ENCODE data around the gene NPFF. TPM values are rescaled to one million over a fixed set of nuclear protein-coding genes. Genes with fewer than 3 reads are reported as not detected.

NPFF gene
- total and polyA plus RNA-seq, 10 of the 15 experiments (the other 5 are each of a cell fraction or from before 2014, with no cell fraction given): 0.21 to 0.69 (median 0.23) TPM; not detected in 7

GRCh38 chr12:53530061-53530460, 22.8 kb upstream of the NPFF start:
- DNase-seq (ENCODE audit: low read depth, low spot score): no peak
- 100% methylated on average over 2 of the region's 2 CpGs for WGBS (ENCODE audit: insufficient coverage, insufficient replicate concordance, low lambda C conversion rate, missing lambda C conversion rate)
- ATAC-seq: no peak
- H3K4me3 ChIP-seq: no peak overlapping the region
- no peaks in the 10 kb centered on the region for H3K9me3 ChIP-seq (replicated peaks; ENCODE audit: control insufficient read depth, insufficient read depth, low read length)
- intact Hi-C loops (cut with micrococcal nuclease; ENCODE audit: unreplicated experiment): no loop called here
- no peaks in the 10 kb centered on the region for H4K20me1 ChIP-seq (ENCODE audit: control insufficient read depth, insufficient read depth)
- H3K4me1 ChIP-seq (ENCODE audit: control insufficient read depth, insufficient read depth, low read length): no peaks in the 10 kb centered on the region
- SMC1A ChIA-PET (ENCODE audit: uncharacterized antibody, unreplicated experiment): no interaction called here
- no peak overlapping the region for H3K9ac ChIP-seq (ENCODE audit: control insufficient read depth, insufficient read depth, low read length)
- peaks cover 6 to 18% of the 10 kb centered on the region in 2 experiments for H3K36me3 ChIP-seq (ENCODE audit: control insufficient read depth in 2 of 2, insufficient read depth in 2 of 2, low read length in 1 of 2)
- H2AFZ ChIP-seq (ENCODE audit: control insufficient read depth, low read depth, low read length): no peak overlapping the region
- RAD21 ChIA-PET (ENCODE audit: unreplicated experiment): interaction anchor here (0.6 kb wide), 1 partner anchor 108 kb away, joined by 3 read pairs; no protein-coding TSS in a partner anchor
- in situ Hi-C loops (cut with MboI): no loop called here
- BruUV-seq (replicated peaks): no TSS peak
- no peak for TF ChIP-seq CHD1 (IDR thresholded peaks at IDR 0.05; ENCODE audit: low read depth, low read length)
- no peak for TF ChIP-seq MYB (IDR thresholded peaks at IDR 0.05; ENCODE audit: borderline replicate concordance, low read depth, low read length)
- no peak for TF ChIP-seq MYC (IDR thresholded peaks at IDR 0.05; ENCODE audit: insufficient read depth, insufficient read length, insufficient replicate concordance, low read length, severe bottlenecking)
- no peak for TF ChIP-seq ZBTB11 (CRISPR knock-in tag; IDR thresholded peaks at IDR 0.05)
- no peak for TF ChIP-seq ATF2 (IDR thresholded peaks at IDR 0.05; ENCODE audit: low read length)
- no peak for TF ChIP-seq SUZ12 (IDR thresholded peaks at IDR 0.05; ENCODE audit: unreplicated experiment)
- TF ChIP-seq SREBF1 (IDR thresholded peaks at IDR 0.05; ENCODE audit: low read length): no peak
- TF ChIP-seq, protein P1, sequence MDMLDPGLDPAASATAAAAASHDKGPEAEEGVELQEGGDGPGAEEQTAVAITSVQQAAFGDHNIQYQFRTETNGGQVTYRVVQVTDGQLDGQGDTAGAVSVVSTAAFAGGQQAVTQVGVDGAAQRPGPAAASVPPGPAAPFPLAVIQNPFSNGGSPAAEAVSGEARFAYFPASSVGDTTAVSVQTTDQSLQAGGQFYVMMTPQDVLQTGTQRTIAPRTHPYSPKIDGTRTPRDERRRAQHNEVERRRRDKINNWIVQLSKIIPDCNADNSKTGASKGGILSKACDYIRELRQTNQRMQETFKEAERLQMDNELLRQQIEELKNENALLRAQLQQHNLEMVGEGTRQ (IDR thresholded peaks at IDR 0.05; ENCODE audit: borderline replicate concordance, low read depth, low read length): no peak
- no peak for TF ChIP-seq CHD4 (IDR thresholded peaks at IDR 0.05)
- no peak for TF ChIP-seq MEF2B (IDR thresholded peaks at IDR 0.05; ENCODE audit: partially characterized antibody, poor library complexity, severe bottlenecking)
- TF ChIP-seq TAF1 (IDR thresholded peaks at IDR 0.05; ENCODE audit: borderline replicate concordance, low read depth, low read length): no peak
- H3K27ac ChIP-seq (ENCODE audit: control insufficient read depth, insufficient read depth): no peak overlapping the region
- no peaks in the 10 kb centered on the region for H3K79me2 ChIP-seq (ENCODE audit: control insufficient read depth, insufficient read depth, low read length)
- no peaks in the 10 kb centered on the region for H3K27me3 ChIP-seq (replicated peaks in 1 of 2; ENCODE audit: control insufficient read depth in 2 of 2, insufficient read depth in 2 of 2, low read length in 1 of 2)
- H3K4me2 ChIP-seq (ENCODE audit: control insufficient read depth, insufficient read depth): no peak overlapping the region
- no peak for FAIRE-seq
- POLR2A ChIA-PET: interaction anchor here (0.6 to 1.1 kb wide), 2 partner anchors 8 to 176 kb away, joined by 4 to 5 read pairs; no protein-coding TSS in a partner anchor
- CTCF ChIA-PET: interaction anchor here (0.6 to 0.9 kb wide), 2 partner anchors 13 to 100 kb away, joined by 3 read pairs; no protein-coding TSS in a partner anchor

Measured in GM12878 (cell line).